ELF-1 (cell line): ENCODE data around the gene FFAR3.
"Not testable (repeated sequence)": the region's sequence is repeated elsewhere in the genome, so short reads cannot be mapped to it uniquely, and the experiment has no call there.

Experiments
- DNase-seq: peaks from one replicate; pipeline ENCODE4 v3.0.0-alpha.2; 2016; ENCODE audit warnings: low read depth, low spot score

The FFAR3 gene

GRCh38 chr19:35350591-35350990, 7.7 kb upstream of the FFAR3 start:
- no peak for DNase-seq

GRCh38 chr19:35351411-35352176, 6.7 kb upstream of the FFAR3 start:
- DNase-seq: no peak

GRCh38 chr19:35352177-35352447, 6.1 kb upstream of the FFAR3 start:
- no peak for DNase-seq

DNA sequence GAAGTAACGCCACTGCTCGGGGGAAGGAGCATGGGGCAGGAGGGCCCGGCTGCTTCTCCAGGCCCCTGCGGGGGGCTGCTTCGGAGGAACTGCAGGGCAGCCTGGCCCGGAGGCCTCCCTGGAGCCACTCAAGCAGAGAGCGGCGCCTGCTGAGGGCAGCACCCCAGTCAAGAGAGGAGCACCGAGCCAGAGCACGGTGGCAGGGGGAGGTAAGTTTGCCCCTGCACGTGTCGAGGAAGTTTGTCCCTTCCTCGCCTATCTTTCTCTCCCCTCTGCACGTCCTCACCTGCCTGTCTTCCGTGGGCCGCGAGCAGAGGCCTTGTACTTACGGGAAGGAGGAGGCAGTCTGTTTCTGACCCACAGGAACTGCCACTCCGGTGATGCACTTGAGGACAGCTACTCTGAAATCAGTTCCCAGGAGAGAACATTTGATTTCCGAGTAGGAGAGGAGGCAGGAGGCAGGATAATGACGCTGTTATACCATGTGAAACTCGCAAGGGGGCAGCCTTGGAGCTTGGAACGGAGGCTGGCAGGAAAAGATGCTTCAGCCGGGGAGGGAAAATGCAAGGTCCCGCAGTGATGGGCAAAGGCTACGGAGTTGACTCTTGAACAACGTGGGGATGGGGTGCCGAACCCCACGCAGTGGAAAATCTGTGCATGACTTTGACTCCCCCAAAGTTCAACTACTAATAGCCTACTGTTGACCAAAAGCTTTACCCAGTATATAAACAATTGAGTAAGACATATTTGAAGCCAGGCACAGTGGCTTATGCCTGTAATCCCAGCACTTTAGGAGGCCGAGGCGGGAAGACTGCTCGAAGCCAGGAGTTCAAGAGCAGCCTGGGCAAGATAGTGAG, 5.6 kb upstream of the FFAR3 start:
- peak; percentile 85 for DNase-seq

DNA sequence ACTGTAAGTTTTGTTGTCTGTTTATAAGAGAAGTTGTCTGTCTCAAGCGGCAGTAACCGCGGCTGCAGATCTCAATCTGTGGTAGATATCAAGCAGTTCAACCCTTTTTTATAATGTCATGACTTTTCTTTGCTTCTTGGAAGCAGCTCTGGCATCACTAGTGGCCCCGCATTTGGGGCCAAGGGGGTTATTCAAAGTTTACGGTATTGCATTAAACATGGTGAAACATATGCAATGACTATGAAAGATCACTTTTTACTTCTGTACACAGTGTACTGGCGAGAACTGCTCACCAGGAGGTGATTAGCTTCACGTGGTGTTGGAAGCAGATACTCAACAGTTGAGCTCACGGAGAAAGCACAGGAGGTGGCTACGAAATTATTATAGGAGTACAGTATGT, 4.6 kb upstream of the FFAR3 start:
- no peak for DNase-seq

DNA sequence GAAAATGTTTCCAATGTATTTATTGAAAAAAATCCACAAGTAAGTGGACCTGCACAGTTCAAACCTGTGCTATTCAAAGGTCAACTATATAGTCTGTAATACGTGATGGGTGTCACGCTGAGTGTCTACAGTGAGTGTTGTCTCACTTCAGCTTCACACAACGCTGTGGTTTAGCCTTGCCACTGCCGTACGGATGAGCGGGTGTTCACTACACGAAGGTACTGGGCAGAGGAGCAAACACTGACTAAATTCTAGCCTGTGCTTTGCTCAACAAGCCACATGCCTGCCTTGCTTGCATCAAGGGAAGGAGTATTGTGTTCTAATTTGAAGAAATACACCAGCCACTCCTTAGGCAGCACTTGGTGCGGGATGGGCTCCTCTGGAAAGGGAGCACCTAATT, 3.4 kb upstream of the FFAR3 start:
- DNase-seq: no peak

DNA sequence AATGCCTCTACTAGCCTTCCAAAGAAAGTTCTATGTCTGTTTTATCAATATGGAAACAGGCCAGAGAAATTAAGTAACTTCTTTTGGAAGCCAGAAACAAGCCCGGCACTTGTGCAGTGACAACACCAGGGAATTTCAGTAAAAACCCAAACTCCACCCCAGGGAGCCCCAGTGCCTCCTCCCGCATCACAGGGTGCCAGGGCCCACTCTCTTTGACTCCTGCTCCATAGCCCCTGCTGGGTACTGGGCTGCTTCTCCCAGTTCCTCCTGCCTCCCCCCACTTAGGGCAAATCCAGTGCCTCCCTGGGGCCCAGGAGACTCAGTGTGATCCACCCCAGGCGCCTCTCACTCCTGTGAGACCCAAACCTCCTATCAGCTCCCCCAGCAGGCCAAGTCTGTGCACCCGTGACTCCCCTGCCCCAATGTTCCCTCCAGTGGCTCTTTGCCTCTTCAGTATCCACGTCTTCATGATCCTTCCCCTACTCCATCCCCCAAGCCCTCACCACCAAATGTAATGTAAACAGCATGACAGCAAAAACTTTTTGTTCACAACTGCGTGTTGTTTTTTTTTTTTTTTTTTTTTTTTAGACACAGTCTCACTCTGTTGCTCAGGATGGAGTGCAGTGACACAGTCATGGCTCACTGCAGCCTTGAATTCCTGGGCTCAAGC, 2.3 kb upstream of the FFAR3 start:
- DNase-seq: no peak

DNA sequence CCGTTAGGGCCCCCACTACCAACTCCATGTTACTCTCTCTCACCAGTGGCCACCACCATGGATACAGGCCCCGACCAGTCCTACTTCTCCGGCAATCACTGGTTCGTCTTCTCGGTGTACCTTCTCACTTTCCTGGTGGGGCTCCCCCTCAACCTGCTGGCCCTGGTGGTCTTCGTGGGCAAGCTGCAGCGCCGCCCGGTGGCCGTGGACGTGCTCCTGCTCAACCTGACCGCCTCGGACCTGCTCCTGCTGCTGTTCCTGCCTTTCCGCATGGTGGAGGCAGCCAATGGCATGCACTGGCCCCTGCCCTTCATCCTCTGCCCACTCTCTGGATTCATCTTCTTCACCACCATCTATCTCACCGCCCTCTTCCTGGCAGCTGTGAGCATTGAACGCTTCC, 574 bp downstream of the FFAR3 start:
- DNase-seq: not testable (repeated sequence)

- not testable (repeated sequence) for DNase-seq
Measured at GRCh38 chr19:35359395-35359794, 1.1 kb downstream of the FFAR3 start.

GRCh38 chr19:35360081-35360480, 1.8 kb downstream of the FFAR3 start:
- not testable (repeated sequence) for DNase-seq

DNA sequence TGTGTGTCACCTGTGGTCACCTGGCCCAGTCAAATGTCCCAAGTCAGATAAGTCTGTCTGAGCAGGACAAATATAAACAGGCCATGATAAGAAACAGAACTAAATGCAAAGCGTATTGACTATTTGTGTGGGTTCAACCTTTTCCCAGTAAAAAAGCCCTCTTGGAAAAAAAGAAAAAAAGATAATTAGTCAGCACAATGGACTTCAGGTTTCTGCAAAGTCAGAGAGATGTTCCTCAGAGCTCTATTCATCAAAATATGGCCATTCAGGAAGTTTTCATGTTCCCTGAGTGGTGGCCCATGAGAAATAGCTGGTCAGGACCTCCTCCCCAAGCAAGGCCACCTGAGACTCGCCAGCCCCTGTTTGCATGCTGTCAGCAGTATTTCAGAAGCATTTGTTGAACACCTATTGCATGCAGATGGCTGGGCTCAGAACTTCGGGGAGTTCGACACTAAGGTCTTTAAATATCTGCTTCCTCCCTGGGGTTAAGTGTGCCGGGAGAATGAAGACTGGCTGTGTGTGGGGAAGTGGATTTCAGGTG, 2.7 kb downstream of the FFAR3 start:
- DNase-seq: no peak

GRCh38 chr19:35362261-35363000, 4.2 kb downstream of the FFAR3 start:
- DNase-seq: no peak

- no peak for DNase-seq
Measured at GRCh38 chr19:35363001-35363590, 4.8 kb downstream of the FFAR3 start.

- no peak for DNase-seq
Measured at GRCh38 chr19:35363711-35364425, 5.6 kb downstream of the FFAR3 start.

DNA sequence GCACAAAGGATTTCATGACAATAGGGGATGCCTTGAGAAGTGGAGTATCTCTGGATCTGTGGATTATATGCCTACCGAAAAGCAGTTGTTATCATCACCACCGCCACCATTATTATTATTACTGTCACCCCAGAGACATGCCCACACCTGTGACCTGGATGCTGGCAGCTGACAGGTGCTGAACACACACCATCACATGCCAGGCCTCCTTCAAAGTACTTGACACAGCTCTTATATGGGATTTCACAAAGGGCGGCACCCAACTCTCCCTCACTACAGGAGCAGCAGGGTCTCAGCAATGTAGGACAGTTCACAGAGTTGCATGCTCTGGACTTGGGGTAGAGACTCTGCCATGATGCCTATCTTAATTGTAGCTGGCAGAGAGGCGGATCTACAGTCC, 7.0 kb downstream of the FFAR3 start:
- DNase-seq: no peak

- no peak for DNase-seq
Measured at GRCh38 chr19:35368378-35368777, 10.1 kb downstream of the FFAR3 start.

- no peak for DNase-seq
Measured at GRCh38 chr19:35369522-35369921, 11.3 kb downstream of the FFAR3 start.

DNA sequence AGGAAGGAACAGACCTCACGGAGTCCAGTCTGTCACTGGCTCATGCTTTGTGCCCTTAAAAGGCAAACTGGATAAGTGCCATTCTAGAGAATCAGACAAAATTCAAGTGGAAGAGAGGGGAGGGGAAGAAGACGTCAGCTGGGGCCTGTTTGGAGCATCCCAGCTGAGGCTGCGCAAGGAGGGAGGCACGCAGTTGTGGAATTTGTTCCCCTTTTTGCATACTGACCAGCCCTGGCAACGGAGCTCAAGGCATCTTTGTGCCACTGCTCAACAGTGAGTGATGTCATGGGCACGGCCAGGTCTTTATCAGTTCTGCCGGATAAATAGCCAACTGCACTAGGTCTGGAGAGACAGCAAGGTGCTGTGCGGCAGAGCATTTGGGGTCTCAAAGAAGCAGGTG, 12.5 kb downstream of the FFAR3 start, which contains the start of gene GPR42:
Gene GPR42 (plus strand): TSS at position 347 of the 400 bp plus-strand sequence. CDS start 292 bp downstream, outside the sequence.
- DNase-seq: no peak

GRCh38 chr19:35373492-35373891, 15.2 kb downstream of the FFAR3 start:
- no peak for DNase-seq

- not testable (repeated sequence) for DNase-seq
Measured at GRCh38 chr19:35374031-35374430, 15.8 kb downstream of the FFAR3 start.
